Liver (tissue), 9 donors: Measurements from ENCODE around the gene CLDN15. TPM values are rescaled to one million over a fixed set of nuclear protein-coding genes. Genes with fewer than 3 reads are reported as not detected.

ENCODE experiments used
- DNase-seq: peaks from one replicate; pipeline ENCODE4 v3.0.0-alpha.2; 2017; ENCODE audit warnings: low spot score
- H3K27ac ChIP-seq, 2 donors: one replicate each; pipeline ENCODE4 v1.7.0; 2013; ENCODE audit warnings: inconsistent platforms in 2 of 2, low read length in 2 of 2, control low read depth in 1 of 2, low read depth in 1 of 2, mild to moderate bottlenecking in 1 of 2
- H3K27me3 ChIP-seq, 4 donors: one replicate each; pipeline versions ENCODE4 v1.6.1 to v1.7.0; 2013; ENCODE audit warnings: low read length in 3 of 4, inconsistent platforms in 1 of 4, mild to moderate bottlenecking in 1 of 4, moderate library complexity in 1 of 4; ENCODE audit not compliant: control insufficient read depth in 4 of 4, insufficient read depth in 4 of 4
- H3K36me3 ChIP-seq, 4 donors: one replicate each; pipeline versions ENCODE4 v1.6.1 to v1.7.0; 2013; ENCODE audit warnings: low read length in 3 of 4, mild to moderate bottlenecking in 3 of 4, low read depth in 1 of 4, moderate library complexity in 1 of 4; ENCODE audit not compliant: control insufficient read depth in 4 of 4, insufficient read depth in 3 of 4
- H3K4me1 ChIP-seq, 4 donors: one replicate each; pipeline versions ENCODE4 v1.6.1 to v1.7.0; 2013; ENCODE audit warnings: low read length in 3 of 4, mild to moderate bottlenecking in 3 of 4, moderate library complexity in 1 of 4; ENCODE audit not compliant: control insufficient read depth in 4 of 4, insufficient read depth in 4 of 4
- H3K4me3 ChIP-seq, 3 donors: one replicate each; pipeline versions ENCODE4 v1.6.1 to v1.7.0; 2013; ENCODE audit warnings: low read length in 3 of 3, control low read depth in 1 of 3, low read depth in 1 of 3, mild to moderate bottlenecking in 1 of 3
- H3K9ac ChIP-seq, 2 donors: one replicate each; pipeline ENCODE4 v1.7.0; 2013; ENCODE audit warnings: low read length in 2 of 2, mild to moderate bottlenecking in 2 of 2, moderate library complexity in 2 of 2, control low read depth in 1 of 2, low read depth in 1 of 2
- H3K9me3 ChIP-seq, 4 donors: one replicate each; pipeline versions ENCODE4 v1.6.1 to v1.7.0; 2013; ENCODE audit warnings: low read length in 3 of 4; ENCODE audit not compliant: control insufficient read depth in 4 of 4
- EGR1 ChIP-seq, 2 donors: IDR thresholded peaks; 2 replicates each; pipeline ENCODE4 v1.6.1; 2016 to 2018; ENCODE audit warnings: antibody characterized with exemption in 2 of 2, low read depth in 2 of 2
- FOXA1 ChIP-seq: IDR thresholded peaks from 2 replicates; pipeline ENCODE4 v1.6.1; 2016; ENCODE audit warnings: antibody characterized with exemption
- FOXA2 ChIP-seq: IDR thresholded peaks from 2 replicates; pipeline ENCODE4 v1.6.1; 2016; ENCODE audit warnings: antibody characterized with exemption
- GABPA ChIP-seq, 2 donors: IDR thresholded peaks in 1 of 2; conservative IDR thresholded peaks in 1 of 2; 2 replicates each; pipeline ENCODE4 v1.6.1; 2016; ENCODE audit warnings: antibody characterized with exemption in 2 of 2, mild to moderate bottlenecking in 1 of 2, moderate library complexity in 1 of 2
- HNF4A ChIP-seq, 2 donors: conservative IDR thresholded peaks; 2 replicates each; pipeline ENCODE4 v1.6.1; 2016; ENCODE audit warnings: antibody characterized with exemption in 2 of 2, mild to moderate bottlenecking in 2 of 2
- HNF4G ChIP-seq: IDR thresholded peaks from 2 replicates; pipeline ENCODE4 v1.6.1; 2016; ENCODE audit warnings: antibody characterized with exemption
- JUND ChIP-seq, 2 donors: IDR thresholded peaks; 2 replicates each; pipeline ENCODE4 v1.6.1; 2016; ENCODE audit warnings: antibody characterized with exemption in 2 of 2
- NR2F2 ChIP-seq: IDR thresholded peaks from 2 replicates; pipeline ENCODE4 v1.6.1; 2016; ENCODE audit warnings: antibody characterized with exemption
- RAD21 ChIP-seq, 2 donors: IDR thresholded peaks; 2 replicates each; pipeline ENCODE4 v1.6.1; 2016; ENCODE audit warnings: antibody characterized with exemption in 2 of 2, mild to moderate bottlenecking in 2 of 2
- RXRA ChIP-seq, 2 donors: IDR thresholded peaks; 2 replicates each; pipeline ENCODE4 v1.6.1; 2017 to 2018; ENCODE audit warnings: antibody characterized with exemption in 2 of 2, mild to moderate bottlenecking in 1 of 2
- SP1 ChIP-seq: IDR thresholded peaks from 2 replicates; pipeline ENCODE4 v1.6.1; 2018; ENCODE audit warnings: antibody characterized with exemption, mild to moderate bottlenecking
- TAF1 ChIP-seq: conservative IDR thresholded peaks from 2 replicates; pipeline ENCODE4 v1.6.1; 2016; ENCODE audit warnings: antibody characterized with exemption, mild to moderate bottlenecking
- YY1 ChIP-seq: IDR thresholded peaks from 2 replicates; pipeline ENCODE4 v1.6.1; 2016; ENCODE audit warnings: antibody characterized with exemption, mild to moderate bottlenecking
- WGBS: extraction: QIAGEN DNeasy Blood & Tissue Kit; methylation state at CpG from one replicate; pipeline ENCODE4 v1.1.7; 2013; 5-methylcytosine and 5-hydroxymethylcytosine counted together
- polyA plus RNA-seq, 2 donors: library from polyadenylated mRNA; stranded (reverse) in 1 of 2; unstranded in 1 of 2; fragments of 200-250 nt in 1 of 2; fragments of >200 nt in 1 of 2; fragmentation: Nextera tagmentation in 1 of 2; extraction: Ambion mirVana in 1 of 2; gene quantifications; one replicate each; pipeline versions ENCODE4 v1.2.1 to v1.2.3, GENCODE V29; 2013 to 2015
- total RNA-seq, 2 donors: library from RNA; depleted of rRNA; stranded (reverse); fragments of >200 nt; gene quantifications; one replicate each; pipeline ENCODE4 v1.2.3, GENCODE V29; 2014
- TF ChIP-seq, protein P1 (sequence below): fragments of 150-350 bp; IDR thresholded peaks from 2 replicates; pipeline ENCODE4 v1.5.1; 2017; ENCODE audit warnings: improper control_type of control experiment, low read depth, low read length; ENCODE audit not compliant: missing input control
- TF ChIP-seq, protein P2 (sequence below): IDR thresholded peaks from 2 replicates; pipeline ENCODE4 v1.6.1; 2016; ENCODE audit warnings: antibody characterized with exemption
- TF ChIP-seq, protein P3 (sequence below): IDR thresholded peaks from 2 replicates; pipeline ENCODE4 v1.6.1; 2016; ENCODE audit warnings: antibody characterized with exemption
- TF ChIP-seq, protein P4 (sequence below): IDR thresholded peaks from 2 replicates; pipeline ENCODE4 v1.6.1; 2016; ENCODE audit warnings: antibody characterized with exemption, mild to moderate bottlenecking
- TF ChIP-seq, protein P5 (sequence below): IDR thresholded peaks from 2 replicates; pipeline ENCODE4 v1.6.1; 2016; ENCODE audit warnings: antibody characterized with exemption
- donor health status: healthy.
- donor health status: healthy.
- donor health status: healthy.
- donor health status: healthy.
- donor health status: healthy.

The CLDN15 gene, protein sequence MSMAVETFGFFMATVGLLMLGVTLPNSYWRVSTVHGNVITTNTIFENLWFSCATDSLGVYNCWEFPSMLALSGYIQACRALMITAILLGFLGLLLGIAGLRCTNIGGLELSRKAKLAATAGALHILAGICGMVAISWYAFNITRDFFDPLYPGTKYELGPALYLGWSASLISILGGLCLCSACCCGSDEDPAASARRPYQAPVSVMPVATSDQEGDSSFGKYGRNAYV
- total RNA-seq (10 to 100 TPM in 1 of 2 donors, 1 to 10 TPM in 1; 5.2 to 12.4 TPM), polyA plus RNA-seq (1 to 10 TPM; 3.7 to 4.0 TPM)

DNA sequence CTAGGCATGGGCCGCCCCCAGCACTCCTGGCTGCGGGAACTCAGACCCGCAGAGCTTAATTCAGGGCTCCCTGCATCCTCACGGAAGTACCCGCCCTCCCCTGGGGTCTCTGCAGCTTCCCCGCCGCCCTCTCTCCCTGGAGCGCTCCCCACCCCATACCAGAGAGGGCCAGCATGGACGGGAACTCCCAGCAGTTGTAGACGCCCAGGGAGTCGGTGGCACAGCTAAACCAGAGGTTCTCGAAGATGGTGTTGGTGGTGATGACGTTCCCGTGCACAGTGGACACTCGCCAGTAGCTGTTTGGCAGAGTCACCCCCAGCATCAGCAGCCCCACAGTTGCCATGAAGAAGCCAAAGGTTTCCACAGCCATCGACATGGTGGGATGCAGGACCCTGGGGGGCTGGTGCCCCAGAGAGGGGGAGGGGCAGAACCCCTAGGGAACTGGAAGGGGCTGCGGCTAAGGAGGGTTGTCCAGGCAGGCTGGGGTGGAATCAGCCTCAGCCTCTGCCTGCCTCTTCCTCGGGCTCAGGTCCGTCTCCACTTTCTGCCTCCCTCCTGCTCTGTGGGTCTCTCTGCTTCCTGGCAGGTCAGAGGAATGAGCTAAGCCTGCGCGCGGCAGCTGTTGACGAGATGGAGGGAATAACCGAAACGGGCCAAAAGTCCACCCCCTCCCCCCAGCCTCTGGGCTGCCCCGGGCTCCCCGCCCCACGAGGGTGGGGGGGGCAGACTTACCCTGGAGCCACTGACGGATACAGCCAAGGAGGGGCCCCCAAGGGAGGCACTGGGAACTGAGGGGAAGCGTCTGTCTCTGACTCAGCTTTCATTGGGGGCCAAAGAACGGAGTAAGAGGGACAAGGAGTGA lies at the start of gene CLDN15:
TSS of gene CLDN15 (minus strand) at position 597 of the 862 bp plus-strand sequence. CDS start at position 376, 221 bp downstream.
- TF ChIP-seq SP1: peak; percentile 40
- TF ChIP-seq, protein P1, sequence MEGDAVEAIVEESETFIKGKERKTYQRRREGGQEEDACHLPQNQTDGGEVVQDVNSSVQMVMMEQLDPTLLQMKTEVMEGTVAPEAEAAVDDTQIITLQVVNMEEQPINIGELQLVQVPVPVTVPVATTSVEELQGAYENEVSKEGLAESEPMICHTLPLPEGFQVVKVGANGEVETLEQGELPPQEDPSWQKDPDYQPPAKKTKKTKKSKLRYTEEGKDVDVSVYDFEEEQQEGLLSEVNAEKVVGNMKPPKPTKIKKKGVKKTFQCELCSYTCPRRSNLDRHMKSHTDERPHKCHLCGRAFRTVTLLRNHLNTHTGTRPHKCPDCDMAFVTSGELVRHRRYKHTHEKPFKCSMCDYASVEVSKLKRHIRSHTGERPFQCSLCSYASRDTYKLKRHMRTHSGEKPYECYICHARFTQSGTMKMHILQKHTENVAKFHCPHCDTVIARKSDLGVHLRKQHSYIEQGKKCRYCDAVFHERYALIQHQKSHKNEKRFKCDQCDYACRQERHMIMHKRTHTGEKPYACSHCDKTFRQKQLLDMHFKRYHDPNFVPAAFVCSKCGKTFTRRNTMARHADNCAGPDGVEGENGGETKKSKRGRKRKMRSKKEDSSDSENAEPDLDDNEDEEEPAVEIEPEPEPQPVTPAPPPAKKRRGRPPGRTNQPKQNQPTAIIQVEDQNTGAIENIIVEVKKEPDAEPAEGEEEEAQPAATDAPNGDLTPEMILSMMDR: no peak
- TF ChIP-seq GABPA (IDR thresholded peaks at IDR 0.05 in 1 of 2, conservative IDR thresholded peaks at IDR 0.05 in 1 of 2): no peak
- no peak for TF ChIP-seq NR2F2
- TF ChIP-seq, protein P2, sequence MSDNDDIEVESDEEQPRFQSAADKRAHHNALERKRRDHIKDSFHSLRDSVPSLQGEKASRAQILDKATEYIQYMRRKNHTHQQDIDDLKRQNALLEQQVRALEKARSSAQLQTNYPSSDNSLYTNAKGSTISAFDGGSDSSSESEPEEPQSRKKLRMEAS: no peak
- TF ChIP-seq, protein P3, sequence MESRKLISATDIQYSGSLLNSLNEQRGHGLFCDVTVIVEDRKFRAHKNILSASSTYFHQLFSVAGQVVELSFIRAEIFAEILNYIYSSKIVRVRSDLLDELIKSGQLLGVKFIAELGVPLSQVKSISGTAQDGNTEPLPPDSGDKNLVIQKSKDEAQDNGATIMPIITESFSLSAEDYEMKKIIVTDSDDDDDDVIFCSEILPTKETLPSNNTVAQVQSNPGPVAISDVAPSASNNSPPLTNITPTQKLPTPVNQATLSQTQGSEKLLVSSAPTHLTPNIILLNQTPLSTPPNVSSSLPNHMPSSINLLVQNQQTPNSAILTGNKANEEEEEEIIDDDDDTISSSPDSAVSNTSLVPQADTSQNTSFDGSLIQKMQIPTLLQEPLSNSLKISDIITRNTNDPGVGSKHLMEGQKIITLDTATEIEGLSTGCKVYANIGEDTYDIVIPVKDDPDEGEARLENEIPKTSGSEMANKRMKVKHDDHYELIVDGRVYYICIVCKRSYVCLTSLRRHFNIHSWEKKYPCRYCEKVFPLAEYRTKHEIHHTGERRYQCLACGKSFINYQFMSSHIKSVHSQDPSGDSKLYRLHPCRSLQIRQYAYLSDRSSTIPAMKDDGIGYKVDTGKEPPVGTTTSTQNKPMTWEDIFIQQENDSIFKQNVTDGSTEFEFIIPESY: no peak
- TF ChIP-seq, protein P4, sequence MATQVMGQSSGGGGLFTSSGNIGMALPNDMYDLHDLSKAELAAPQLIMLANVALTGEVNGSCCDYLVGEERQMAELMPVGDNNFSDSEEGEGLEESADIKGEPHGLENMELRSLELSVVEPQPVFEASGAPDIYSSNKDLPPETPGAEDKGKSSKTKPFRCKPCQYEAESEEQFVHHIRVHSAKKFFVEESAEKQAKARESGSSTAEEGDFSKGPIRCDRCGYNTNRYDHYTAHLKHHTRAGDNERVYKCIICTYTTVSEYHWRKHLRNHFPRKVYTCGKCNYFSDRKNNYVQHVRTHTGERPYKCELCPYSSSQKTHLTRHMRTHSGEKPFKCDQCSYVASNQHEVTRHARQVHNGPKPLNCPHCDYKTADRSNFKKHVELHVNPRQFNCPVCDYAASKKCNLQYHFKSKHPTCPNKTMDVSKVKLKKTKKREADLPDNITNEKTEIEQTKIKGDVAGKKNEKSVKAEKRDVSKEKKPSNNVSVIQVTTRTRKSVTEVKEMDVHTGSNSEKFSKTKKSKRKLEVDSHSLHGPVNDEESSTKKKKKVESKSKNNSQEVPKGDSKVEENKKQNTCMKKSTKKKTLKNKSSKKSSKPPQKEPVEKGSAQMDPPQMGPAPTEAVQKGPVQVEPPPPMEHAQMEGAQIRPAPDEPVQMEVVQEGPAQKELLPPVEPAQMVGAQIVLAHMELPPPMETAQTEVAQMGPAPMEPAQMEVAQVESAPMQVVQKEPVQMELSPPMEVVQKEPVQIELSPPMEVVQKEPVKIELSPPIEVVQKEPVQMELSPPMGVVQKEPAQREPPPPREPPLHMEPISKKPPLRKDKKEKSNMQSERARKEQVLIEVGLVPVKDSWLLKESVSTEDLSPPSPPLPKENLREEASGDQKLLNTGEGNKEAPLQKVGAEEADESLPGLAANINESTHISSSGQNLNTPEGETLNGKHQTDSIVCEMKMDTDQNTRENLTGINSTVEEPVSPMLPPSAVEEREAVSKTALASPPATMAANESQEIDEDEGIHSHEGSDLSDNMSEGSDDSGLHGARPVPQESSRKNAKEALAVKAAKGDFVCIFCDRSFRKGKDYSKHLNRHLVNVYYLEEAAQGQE: no peak
- TF ChIP-seq RXRA (IDR thresholded peaks at IDR 0.05): peak in 1 of 2 donors; percentile 48
- TF ChIP-seq EGR1 (IDR thresholded peaks at IDR 0.05; ENCODE audit: low read depth in 2 of 2): no peak
- peak; percentile 76 to 80 for TF ChIP-seq HNF4A (conservative IDR thresholded peaks at IDR 0.05)
- TF ChIP-seq, protein P5, sequence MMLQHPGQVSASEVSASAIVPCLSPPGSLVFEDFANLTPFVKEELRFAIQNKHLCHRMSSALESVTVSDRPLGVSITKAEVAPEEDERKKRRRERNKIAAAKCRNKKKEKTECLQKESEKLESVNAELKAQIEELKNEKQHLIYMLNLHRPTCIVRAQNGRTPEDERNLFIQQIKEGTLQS: no peak
- no peak for TF ChIP-seq FOXA1
- no peak for TF ChIP-seq RAD21 (IDR thresholded peaks at IDR 0.05)
- peak; percentile 36 for TF ChIP-seq HNF4G
- no peak for TF ChIP-seq FOXA2
- no peak for TF ChIP-seq JUND (IDR thresholded peaks at IDR 0.05)
- no peak for TF ChIP-seq TAF1
- TF ChIP-seq YY1: no peak
- peak; percentile 79 for DNase-seq
- H3K27me3 ChIP-seq: no peaks in the 10 kb centered on the region
- peak within 1 kb of the TSS; percentile 91 to 97 for H3K27ac ChIP-seq
- H3K4me1 ChIP-seq: peaks cover 8 to 37% (median 21%) of the 10 kb centered on the region in 4 donors
- H3K36me3 ChIP-seq: peaks cover 0 to 6% (median 4%) of the 10 kb centered on the region in 4 donors
- no peaks in the 10 kb centered on the region for H3K9me3 ChIP-seq
- peak within 1 kb of the TSS; percentile 62 to 84 for H3K9ac ChIP-seq
- peak within 1 kb of the TSS in 1 of 3 donors; percentile 39 for H3K4me3 ChIP-seq
- 37% methylated on average over 31 of the region's 31 CpGs for WGBS
